Lung microvascular endothelial cell (primary cell): ENCODE results near the gene SERHL2. TPM values are rescaled to one million over a fixed set of nuclear protein-coding genes. Genes with fewer than 3 reads are reported as not detected.
A peak's percentile ranks its signal among the peaks of the same experiment; 100 is the strongest.
"Not testable (repeated sequence)": the region's sequence is repeated elsewhere in the genome, so short reads cannot be mapped to it uniquely, and the experiment has no call there.

Experiments used
- DNase-seq, 2 donors: peaks; one replicate each; pipeline versions ENCODE4 v3.0.0 to v3.0.0-alpha.2; 2010; ENCODE audit warnings: low read depth in 2 of 2
- total RNA-seq: library from RNA; depleted of rRNA; stranded (reverse); fragments of >200 nt; gene quantifications from 2 replicates; pipeline ENCODE4 v1.2.1, GENCODE V29; 2014

Gene SERHL2
- total RNA-seq, 1 donor from 2014 or later: 3.8 TPM

DNA sequence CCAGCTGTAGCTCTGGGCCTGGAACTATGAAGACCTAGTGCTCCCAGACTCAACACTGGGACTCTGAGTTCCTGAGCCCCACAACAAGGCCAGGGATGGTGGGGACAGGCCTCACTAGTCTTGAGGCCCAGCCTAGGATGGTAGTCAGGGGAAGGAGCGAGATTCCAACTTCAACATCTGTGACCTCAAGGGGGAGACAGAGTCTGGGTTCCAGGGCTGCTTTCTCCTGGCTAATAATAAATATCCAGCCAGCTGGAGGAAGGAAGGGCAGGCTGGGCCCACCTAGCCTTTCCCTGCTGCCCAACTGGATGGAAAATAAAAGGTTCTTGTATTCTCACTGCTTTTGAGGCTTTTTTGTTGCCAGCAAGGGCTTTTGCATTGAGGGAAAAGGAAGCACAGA lies 20.3 kb downstream of the SERHL2 start:
- peak in 1 of 2 donors; percentile 47 for DNase-seq

DNA sequence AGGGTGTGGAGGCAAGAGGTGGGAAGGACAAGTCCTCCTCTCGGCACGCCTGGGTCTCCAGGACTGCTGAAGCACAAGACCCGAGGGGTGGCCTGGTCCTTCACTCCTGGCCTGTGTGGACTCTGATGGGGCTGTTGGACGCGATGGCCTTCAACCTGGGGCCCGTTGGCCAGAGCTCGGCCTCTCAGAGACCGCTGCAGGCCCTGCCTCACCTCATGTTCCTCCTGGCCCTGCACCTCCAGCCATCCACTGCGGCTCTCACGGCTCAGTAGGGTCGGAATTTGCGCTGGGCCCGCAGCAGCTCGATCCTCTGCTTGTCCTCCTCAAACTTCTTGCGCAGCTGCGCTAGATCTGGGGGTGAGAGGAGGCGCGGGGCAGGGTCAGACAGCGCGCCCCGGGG lies 20.7 kb downstream of the SERHL2 start:
- not testable (repeated sequence) for DNase-seq

DNA sequence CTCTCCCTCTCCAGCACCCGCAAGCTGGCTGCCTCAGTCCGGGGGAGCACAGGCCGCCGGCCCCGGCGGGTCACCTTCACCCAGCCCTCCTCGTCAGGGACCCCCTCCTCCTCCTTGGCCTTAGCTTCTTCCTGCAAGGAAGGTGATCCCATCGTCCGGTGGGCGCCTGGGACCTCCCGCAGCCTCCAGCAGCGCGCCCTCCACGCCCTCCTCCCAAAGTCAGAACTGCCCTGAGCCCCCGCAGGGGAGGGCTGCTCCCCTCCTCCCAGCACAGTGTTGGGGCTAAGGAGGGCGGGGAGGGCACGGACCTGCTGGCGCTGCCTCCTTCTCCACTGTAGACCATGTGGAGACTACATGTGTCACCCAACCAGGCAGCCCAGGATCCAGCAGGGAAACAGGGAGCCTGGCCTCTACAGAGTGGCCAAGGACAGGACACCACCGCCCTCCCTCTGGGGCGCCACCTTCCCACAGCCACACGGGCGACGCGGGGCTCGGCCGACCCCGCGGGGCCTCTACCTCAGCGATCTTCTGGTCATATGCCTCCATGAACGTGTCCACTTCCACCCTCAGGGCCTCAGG lies 22.3 kb downstream of the SERHL2 start:
- DNase-seq: not testable (repeated sequence)

DNA sequence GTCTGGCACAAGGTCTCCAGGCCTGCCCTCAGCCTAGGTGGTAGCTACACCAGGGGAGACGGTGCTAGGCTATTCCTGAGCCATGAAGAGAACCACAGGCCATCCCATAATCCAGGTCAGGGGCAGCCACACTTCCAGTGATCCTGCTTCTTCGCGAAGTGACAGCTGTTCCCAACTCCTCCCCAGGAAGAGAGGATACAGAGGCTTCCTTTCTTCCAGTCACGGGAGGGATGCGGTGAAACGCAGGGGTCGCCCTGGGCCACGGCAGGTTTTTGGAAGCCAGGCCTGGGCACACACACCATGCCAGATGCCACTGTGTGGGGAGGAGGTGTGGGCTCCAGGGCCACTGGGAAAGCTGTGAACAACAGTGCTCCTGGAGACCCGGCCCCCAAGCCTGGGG lies 23.4 kb downstream of the SERHL2 start:
- not testable (repeated sequence) for DNase-seq

DNA sequence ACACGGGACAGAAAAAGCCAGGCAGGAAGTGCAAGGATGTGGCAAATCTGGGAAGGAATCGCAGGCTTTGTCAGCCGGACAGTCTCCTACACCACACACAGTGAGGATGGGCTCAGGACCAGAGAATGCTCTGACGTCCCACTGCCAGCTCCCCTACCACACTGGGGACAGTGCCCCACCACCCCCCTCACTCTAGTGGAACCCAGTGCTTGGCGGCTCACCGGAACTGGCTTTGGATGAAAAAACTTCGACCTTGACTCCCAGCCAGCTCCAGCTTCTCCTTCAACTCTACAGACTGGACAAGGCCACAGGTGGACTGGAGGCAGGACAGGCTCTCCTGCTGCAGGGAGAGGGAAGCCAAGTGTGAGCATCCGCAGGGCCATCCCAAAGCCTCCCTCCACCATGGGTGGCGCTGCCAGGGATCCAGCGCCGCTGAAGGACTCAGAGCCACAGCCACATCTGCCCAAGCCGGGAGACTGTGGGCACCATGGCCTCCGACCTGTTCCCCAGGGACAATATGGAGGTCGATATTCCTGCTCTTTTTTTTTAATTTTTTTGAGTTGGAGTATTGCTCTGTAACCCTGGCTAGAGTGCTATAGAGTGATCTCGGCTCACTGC lies 24.0 kb downstream of the SERHL2 start:
- no peak for DNase-seq

DNA sequence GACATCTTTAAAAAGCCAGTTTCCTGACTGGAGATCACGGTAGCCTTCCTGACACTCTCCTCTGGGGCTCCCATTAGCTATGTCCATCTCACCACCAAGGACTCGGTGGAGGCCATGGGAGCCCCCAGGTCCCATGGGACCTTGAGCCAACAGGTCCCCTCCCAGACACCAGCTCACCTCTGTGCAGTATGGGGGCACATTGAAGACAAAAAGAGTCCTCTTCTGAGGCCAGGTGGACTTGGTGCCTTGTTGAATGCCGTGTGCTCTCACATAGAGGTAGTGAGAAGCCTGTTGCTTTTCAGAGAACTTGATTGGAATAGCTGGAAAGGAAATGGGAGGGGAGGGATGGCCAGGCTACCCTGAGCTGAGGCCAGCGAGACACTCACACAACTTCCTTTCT lies 26.3 kb downstream of the SERHL2 start:
- DNase-seq: not testable (repeated sequence)

DNA sequence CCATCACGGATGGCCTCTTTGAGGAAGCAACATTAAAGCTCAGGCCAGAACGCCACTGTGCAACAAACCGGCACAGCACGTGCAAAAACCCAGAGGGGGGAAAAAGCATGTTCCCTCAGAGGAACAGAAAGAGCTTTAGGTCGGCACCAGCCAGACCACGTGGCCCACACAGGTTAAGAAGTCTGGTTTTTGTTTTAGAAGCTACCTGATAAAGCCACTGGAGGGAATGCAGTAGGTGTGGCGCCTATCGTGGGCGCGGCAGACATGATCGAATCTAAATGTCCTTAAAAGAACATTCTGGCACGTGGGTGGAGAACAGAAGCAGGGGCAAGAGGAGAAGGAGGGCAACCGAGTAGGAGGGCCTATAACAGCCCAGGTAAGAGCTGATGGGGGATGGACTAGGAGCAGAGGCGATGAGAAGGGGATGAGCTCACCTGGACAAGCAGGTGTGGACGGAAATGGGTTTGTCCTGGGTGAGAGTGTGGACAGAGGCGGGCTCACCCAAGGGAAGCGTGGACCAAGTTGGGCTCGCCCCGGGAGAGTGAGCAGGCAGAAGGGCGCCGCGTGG lies 27.5 kb downstream of the SERHL2 start:
- DNase-seq: not testable (repeated sequence)

DNA sequence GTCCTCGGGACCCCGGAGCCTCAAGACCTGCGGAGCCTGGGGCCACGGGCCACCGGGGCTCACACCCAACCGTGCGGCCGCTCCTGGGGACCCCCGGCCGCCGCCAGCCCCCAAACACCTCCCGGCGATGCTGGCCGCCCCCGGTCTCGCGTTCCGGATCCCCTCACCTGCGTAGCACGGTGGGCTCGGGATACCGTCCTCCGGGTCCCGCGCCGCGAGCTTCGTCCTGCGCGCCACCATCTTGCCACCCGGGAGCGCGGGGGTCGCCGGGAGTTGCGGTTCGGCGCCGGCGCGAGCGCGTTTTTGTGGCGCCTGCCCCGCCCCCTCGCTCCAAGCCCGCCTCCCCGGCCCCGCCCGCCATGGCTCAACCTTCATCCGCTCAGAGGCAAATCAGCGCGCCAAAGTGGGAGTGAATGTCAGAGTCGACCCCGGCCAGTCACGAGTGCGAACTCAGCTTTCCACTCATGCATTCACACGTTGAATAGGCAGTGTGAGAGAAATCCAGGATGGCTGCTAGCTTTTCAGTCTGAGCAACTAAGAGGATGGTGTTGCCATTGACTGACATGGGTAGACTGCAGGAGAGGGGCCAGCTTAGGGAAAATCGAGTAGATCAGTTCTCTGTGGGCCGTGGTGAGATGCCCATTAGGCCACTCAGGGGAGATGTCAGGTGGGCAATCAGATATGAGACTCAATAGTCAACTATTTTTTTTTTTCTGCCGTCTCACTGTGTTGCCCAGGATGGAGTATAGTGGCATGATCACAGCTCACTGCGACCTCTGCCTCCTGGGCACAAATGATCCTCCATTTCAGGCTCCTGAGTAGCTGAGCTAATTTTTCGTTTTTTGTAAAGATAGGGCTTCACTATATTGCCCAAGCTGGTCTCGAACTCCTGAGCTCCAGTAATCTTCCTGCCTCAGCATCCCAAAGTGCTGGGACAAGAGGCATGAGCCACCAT lies 28.3 kb downstream of the SERHL2 start:
- DNase-seq: peak; percentile 75 to 91

DNA sequence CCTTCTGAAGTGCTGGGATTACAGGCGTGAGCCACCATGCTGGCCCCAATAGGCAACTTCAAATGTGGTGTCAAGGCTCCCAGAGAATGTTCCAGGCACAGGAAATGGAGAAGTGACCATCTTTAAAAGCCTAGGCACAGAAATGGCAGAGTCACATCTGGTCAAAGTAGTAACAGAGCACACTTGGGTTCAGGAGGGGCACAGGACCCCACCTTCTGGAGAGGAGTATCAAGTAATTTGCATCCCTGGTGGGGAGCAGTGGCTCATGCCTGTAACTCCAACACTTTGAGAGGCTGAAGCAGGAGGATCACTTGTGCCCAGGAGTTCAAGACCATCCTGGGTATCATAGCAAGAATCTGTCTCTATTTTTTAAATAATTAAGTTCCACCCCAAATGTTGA lies 29.2 kb downstream of the SERHL2 start:
- DNase-seq: no peak

DNA sequence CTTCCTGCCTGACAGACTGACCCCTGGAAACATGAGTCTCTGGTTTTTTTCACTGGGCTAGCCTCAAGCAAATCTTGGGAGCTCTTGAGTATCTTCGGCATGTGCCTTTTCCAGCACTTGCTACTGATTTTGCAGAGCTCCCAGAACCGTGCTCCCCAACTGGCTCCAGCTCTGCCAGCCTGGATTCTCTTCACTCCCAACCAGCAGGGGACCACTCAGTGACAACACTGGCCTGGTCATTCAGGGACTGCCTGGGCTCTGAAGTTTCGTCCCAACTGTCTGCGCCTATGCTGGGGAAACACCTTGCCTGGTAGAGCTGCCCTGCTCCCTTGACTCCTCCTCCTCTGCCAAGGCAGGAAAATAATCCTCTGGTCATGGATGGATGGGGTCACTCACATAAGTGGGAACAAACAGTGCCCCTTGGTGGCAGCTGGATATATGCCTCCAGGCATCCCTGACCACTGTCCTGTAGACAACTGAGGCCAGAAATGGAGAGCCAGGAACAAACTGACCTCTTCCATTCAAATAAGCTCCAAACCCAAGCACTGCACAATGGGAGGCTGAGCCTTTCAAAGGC lies 30.7 kb downstream of the SERHL2 start:
- no peak for DNase-seq

DNA sequence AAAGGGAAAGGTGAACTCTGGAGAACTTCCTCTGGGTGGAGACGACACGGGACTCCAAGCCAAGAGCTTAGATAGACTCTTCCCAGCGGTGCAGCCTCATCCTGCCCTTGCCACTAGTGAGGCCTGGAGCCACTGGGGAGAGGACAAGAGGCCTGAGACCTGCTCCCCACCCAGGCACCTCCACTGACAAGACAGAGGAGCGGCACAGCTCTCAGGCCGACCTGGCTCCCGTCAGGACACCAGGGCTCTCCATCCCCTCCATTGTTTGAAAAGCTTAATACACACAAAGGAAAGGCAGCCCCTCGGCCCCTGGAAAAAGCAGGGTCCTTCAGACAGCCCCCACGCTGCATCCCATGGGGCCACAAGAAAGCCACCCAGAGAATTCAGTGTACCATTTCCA lies 31.3 kb downstream of the SERHL2 start:
- no peak for DNase-seq

DNA sequence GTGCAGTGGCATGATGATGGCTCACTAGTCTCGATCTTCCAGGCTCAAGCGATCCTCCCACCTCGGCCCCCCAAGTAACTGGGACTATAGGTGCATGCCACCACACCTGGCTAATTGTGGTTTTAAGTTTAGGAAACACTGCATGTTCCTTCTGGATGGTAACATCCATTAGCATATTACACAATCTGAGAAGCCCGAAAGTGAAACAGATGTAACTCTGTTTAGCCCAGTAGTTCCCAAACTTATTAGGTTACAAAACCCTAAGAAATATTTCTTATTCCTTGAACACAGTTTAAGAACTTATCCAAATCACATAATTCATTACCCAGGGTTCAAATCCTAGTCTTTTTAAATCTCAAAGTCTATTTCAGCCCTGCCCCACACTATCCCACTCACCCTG lies 32.6 kb downstream of the SERHL2 start:
- no peak for DNase-seq

DNA sequence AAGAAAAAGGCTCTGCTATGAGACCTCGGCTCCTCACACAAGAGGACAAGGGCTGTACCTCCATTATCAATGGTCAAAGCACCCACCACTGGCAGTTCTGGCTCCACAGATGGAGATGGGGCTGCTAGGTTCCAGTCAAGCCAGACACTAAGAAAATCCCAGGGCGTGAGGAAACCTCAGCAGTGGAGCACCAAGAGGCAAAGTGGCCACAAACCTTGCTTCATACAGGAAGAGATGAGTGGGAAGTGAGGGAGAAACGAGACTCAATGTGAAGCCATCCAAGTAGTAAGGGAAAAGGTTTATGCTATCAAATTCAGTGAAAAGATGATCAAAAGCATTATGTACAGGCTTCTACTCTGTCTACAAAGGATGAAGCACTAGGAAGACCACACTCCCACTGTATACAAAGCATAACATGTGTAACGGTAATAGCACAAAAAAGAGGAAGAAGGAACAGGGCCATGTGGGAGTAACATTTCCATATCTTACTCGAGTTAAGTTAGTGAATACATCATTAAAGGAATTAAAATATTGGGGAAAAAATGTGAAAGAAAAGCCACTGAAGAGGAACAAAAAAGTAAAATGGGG lies 33.9 kb downstream of the SERHL2 start:
- DNase-seq: no peak

DNA sequence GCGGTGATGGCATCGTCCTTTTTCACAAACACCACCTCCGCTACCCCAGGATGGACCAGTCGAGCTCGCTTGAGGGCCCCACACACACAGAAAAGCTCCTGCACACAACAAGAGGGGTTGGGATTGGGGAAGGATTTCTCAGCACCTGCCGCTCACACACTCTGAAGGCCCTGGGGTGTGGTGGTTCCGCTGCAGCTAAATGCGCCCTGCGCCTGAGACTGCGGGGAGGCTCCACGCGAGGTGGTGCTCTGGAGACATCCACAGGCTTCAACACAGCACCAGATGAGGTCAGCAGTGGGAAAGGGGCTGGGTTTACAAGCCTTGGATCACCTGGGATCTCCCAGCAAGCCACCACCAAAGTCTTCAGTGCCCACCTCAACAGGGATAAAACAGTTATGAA lies 38.2 kb downstream of the SERHL2 start:
- no peak for DNase-seq

DNA sequence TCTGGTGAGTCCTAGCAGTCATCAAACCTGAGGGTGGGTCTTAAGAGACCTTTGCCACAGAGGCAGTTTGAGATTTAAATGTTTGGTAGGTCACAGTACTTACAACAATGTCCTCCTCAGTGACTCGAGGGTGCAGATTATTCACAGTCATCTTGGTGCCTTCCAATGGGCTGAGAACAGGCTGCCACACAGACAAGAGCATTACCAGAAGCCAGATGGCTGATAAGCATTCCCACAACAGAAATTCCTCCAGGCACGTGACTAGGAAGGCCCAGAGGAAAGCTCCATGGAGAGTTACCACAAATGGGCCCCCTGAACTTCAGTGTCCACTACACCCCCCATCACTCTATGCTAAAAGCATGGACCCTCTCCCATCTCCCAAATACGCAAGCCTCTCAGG lies 41.7 kb downstream of the SERHL2 start:
- DNase-seq: no peak

DNA sequence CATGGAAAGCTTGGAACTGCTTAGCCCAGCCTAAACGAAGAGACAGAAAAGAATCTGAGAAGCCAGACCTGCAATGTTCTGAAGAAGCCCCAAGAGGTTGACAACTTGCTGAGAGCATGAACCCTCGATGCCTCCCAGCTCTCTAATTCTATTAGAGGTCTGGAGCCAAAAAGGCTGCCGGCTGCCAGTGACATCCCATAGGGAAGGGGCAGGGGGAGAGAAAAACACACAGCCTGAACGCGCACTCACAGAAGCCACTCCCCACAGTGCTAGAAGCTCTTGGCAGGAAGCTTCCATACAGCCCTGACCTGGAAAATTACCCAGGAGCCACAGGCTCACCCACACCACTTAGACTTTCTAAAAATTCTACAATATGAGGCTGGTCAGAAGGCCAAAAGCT lies 42.6 kb downstream of the SERHL2 start:
- peak in 1 of 2 donors; percentile 44 for DNase-seq

DNA sequence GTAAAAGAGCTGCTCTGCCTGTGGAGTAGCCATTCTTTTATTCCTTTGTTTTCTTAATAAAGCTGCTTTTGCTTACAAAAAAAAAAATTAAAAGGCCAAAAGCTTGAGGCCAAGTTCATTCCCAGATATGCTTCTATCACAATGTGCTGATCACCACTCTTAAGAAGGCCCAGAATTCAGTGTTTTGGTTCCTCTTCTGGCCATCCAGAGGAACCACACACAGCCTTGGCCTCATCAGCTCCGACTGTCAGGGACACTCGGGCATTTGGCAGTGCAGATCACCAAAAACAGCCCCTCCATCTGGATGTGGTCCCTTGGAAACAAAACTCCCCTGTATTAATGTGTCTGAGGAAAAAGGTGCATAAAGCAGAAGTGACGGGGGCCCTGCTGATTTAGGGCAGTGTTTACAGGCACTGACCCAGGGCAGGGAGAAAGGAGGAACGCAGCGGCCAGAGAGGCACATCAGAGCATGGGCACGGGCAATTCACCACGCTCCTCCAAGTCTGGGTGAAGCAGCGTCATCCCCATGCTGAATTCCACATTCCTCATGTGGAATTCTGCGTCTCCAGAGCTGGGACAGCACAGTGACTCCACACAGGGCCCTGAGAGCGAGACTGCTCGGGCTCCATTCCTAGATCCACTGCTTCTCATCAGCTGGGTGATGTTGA lies 43.2 kb downstream of the SERHL2 start:
- no peak for DNase-seq

DNA sequence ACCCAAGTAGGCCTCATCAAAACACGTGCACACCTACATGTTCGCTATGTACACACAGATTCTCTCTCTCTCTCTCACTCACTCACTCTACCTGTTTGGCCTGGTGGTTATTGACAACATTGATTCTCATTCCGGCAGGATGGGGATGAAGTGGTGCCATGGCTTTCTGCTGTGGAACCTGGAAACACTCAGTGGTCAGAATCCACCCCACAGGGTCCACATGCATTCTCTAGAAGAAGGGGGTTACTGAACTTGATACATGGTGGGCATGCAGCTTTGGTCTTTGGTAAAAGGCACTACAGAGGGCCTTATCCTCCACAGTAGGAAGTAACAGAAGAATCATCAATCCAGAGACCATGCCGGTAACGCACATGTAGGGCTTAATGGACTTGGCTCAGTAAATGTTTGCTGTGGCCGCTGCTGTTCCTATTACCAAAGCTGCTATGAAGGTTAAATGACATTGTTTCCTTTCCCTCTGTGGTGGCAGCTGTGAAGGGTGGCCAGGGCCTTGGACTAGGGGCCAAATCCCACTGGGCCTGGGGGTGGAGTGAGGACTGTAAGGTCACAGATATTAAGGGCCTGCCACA lies 48.2 kb downstream of the SERHL2 start:
- DNase-seq: no peak

DNA sequence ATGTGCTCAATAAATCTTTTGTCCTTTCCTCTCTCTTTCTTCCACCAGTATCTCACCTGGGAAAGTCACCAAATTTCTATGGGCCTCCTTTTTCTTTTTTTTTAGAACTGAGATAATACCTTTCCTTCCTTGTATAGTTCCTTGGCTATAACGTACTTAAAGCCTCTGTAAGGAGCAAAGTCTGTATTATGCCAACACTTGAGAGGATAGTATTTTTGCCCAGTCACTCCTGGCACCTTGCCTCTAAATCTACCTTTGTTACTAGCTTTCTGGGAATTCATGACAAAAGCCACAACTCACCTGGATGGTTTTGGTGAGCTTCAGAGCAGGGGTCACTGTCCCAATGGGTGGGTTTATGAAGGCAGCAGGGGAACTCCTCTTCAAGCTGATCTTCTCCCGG lies 48.7 kb downstream of the SERHL2 start:
- no peak for DNase-seq

DNA sequence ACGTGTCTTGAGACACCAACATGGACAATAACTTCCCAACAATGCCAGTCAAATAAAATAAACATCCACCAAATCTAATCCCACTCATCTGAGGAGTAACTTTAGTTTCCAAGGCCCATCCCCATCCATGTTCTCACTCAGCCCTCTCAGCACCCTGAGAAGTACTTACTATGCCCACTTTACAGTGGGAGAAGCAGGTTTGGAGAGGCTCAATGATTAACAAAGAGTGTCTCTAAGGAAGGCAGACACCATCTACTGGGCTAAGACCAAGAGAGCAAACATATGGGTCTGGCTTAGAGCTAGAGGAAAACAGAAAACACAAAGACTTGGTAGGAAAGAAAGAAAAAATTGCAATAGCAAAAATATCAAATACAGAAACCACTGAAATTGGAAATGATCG lies 49.7 kb downstream of the SERHL2 start:
- DNase-seq: no peak

DNA sequence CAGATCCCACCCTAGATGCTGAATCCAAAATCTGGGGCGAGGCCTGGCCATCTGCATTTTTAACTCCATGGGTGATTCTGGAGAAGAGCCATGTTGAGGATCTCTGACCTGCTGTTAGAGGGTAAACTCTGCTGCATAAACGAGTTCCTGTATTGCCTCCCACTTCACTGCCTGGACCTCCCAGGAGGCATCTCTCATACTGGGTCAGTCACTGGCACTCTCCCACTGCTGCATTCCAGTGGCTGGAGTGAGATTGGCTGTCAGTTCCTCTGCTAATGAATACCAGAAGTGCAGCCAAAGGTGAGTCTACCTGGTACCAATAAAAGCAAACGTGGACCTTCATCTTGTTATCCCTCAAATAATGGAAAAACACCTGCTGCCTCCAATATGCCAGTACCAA lies 50.6 kb downstream of the SERHL2 start:
- no peak for DNase-seq
